HG03139 (cell line): ENCODE data around the gene ITGB3BP.
"Not testable (repeated sequence)": the region's sequence is repeated elsewhere in the genome, so short reads cannot be mapped to it uniquely, and the experiment has no call there.

Source experiments
- ATAC-seq: cut with Tn5 transposase; IDR thresholded peaks from one replicate; pipeline ENCODE4 v1.9.1; 2021; ENCODE audit not compliant: unreplicated experiment

Gene ITGB3BP, protein sequence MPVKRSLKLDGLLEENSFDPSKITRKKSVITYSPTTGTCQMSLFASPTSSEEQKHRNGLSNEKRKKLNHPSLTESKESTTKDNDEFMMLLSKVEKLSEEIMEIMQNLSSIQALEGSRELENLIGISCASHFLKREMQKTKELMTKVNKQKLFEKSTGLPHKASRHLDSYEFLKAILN

DNA sequence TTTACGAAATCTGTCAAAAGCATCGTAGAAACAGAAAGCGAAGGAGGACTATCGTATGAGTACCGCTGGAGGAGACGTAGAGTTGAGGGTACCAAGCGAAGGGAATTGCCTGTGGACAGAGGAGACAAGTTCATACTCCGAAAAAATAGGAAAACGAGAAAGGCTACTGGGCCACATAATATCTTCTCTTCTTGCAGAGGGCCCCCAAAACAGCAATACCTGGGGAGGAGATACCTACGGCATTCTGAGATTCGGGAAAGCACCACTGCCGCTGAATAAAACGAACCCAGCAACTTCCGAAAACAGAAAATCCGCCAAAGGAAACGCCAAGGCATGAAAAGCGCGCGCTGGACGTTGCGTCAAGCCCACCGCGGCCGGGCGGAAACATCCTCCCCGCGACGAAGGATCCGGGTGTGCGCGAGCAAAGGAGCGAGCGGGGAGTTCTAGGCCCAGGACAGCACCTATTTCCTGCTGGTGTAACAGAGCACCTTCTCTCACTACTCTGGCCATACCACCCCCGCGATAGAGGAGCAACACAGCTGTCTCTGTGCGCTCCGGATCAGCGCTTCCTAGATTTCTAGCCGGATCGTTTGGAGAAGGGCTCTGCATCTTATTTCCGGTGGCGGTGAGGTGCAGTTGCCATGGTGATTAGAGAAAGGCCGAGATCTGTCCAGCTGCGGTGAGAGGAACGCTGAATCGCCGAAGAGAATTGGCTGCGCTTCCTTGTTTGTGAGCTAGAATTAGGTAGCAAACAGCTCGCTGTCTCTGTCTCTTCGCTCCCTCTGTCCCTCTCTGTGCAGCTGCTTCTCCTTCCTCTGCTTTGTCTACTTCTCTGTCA lies at the start of gene ITGB3BP, which contains the start of gene EFCAB7:
ITGB3BP (minus strand) TSS at position 335 of the 838 bp plus-strand sequence; CDS start at position 243, 92 bp downstream.
EFCAB7 (plus strand) TSS at position 635 of the 838 bp plus-strand sequence. CDS start 2,048 bp downstream, outside the sequence.
- ATAC-seq: peak; percentile 89

DNA sequence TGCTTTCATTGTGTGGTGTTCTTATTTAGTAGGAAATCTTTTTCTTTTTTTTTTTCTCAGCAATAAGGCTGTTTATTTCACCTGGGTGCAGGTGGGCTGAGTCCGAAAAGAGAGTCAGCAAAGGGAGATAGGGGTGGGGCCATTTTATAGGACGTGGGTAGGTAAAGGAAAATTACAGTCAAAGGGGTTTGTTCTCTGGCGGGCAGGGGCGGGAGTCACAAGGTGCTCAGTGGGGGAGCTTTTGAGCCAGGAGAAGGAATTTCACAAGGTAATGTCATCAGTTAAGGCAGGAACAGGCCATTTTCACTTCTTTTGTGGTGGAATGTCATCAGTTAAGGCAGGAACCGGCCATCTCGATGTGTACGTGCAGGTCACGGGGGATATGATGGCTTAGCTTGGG lies 49.7 kb upstream of the ITGB3BP start:
- ATAC-seq: not testable (repeated sequence)

DNA sequence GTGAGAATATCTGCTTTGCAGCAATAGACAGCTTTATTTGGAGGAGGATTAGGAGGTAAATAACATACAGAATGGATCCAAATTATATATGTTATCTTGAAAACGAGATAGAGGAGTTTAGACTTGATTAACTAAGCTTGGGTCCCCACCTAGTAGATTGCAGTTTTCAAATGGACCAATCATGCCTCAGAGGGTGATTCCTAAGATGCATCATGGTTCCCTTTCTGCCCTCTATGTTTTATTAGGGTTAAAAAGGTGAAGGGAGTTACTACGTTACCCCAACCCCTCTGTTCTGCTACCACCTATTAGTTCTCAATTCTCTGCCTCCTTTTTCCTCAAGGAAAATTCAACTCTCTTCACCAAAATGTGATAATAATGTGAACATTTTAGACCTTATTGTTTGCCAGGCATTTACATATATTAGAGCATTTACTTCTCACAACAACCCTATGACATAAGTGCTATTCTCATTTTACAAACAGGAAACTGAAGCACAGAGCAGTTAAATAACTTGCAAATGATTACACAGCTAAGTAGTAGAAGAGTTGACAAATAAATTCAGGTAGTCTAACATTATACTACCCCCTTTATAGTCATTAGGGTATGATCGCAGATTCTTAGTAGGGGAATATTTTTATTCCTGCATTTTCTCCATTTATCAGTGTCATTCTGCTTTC lies 46.8 kb upstream of the ITGB3BP start:
- no peak for ATAC-seq

DNA sequence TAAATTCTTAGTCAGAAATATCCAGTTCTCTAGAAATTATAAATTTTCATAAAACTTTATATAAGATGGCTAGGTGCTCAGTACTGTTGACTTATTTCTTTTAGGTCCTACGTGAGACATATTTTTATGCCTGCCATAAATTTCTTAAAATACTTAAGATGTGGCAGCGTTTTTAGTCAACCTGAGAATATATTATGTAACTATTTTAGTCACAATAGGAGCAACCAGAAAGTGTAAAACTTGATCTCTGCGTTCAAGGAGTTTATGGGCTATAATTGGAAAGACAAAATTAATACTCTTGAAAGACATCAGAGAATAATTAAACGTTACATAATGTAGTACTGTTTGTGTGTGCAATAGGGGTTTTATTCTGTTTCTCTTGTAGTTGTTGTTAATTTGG lies 46.0 kb upstream of the ITGB3BP start:
- no peak for ATAC-seq

DNA sequence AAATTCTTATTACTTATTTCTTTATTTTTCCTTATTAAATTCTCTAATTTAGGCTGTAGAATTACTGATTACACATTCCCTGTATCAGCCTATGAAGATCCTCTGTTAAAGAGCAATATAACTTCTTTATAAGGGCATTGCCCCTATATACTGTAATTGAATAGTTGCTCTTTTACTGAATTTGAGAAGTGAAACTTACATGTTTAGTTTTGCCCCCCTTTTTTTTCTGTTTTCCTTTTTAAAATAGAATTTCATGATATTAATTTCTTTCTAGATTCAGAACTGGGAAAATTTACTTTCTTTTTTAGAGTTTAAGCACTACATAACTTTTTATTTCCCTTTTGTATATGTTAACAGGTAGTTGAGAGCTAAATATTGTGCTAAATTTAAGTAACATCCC lies 40.7 kb upstream of the ITGB3BP start:
- no peak for ATAC-seq

DNA sequence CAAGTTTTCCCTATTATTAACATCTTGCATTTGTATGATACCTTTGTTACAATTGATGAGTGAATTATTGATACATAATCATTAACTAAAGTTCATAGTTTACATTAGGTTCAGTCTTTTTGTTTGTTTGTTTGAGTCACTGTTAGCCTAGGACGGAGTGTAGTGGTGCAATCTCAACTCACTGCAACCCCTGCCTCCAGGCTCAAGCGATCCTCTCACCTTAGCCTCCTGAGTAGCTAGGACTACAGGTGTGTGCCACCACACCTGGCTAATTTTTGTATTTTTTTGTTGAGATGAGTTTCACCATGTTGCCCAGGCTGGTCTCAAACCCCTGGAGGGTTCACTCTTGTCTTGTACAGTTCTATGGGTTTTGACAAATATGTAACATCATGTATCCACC lies 36.3 kb upstream of the ITGB3BP start:
- ATAC-seq: no peak

DNA sequence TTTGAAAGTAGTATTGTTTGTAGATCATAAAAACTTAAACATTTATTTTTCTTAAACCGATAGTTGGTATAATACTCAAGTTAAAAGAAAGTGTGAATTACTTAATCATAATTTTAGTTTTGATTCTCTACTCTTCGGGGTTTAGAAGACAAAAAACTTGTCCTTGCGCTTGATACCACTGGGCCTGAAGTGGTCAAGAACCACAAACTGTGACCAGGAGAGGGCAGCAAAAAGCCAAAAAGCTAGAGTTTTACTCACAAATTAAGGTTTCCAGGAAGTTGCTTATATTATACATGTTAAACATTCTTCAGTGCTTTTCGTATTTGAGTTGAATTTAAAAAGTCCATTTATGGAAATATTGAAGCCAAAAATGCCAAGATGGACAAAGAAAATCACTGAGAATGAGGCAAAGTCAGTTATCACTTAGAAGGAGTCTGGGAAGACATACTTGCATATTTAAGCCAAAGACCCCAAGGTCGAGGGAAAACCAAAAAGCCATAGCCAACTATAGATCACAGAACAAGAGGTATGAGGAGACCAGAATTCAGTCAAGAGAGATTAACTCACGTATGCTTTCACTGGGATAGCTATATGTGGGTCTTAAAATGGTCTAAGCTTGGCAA lies 34.5 kb upstream of the ITGB3BP start:
- ATAC-seq: no peak

DNA sequence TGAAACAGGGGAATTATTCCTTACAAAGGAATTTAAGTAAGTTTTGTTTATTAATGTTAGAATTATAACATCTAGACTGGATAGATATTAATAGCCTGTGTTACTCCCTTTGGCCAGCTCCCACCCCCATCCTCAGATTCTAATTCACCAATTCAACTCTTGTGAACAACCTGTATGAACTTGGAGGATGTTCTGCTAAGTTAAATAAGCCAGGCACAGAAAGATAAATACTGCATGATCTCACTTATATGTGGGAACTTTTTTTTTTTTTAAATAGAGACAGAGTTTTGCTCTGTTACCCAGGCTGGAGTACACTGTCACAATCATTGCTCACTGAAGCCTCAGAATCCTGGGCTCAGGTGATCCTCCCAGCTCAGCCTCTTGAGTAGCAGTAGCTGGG lies 32.5 kb upstream of the ITGB3BP start:
- ATAC-seq: no peak

DNA sequence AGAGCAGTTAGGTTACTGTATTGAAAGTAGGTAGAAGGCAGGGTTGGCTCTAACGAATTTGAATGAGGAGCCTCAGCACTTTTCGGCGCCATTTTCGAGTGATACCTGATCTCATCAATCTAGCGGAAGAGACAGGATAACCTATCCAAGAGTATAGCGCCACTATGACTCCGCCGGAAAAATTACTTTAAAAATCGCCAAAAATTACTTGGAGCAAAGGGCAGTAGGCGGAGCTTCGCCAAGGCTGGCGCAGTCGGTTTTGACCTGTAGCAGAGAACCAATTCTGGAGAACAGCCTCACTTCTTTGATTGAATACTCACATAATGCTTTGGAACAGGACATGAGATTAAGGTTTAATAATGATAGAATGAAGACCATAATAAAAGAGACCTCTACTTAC lies 25.9 kb upstream of the ITGB3BP start:
- no peak for ATAC-seq

DNA sequence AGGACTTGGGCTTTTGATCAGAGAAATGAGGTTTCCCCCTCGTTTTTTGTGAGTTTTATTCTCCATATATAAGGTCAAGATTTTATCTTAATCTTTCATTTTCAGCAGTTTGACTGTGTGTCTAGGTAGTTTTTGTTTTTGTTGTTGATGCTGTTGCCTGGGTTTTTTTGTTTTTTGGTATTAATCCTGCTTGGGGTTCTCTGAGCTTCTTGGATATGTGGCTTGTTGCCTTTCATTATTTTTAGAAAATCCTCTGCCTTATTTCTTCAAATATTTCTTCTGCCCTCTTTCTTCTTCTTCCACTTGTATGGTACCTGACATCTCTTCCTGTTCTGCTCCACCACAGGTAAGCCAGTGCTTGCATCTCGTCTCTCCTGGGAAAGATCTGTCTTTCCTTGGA lies 25.3 kb upstream of the ITGB3BP start:
- ATAC-seq: no peak

DNA sequence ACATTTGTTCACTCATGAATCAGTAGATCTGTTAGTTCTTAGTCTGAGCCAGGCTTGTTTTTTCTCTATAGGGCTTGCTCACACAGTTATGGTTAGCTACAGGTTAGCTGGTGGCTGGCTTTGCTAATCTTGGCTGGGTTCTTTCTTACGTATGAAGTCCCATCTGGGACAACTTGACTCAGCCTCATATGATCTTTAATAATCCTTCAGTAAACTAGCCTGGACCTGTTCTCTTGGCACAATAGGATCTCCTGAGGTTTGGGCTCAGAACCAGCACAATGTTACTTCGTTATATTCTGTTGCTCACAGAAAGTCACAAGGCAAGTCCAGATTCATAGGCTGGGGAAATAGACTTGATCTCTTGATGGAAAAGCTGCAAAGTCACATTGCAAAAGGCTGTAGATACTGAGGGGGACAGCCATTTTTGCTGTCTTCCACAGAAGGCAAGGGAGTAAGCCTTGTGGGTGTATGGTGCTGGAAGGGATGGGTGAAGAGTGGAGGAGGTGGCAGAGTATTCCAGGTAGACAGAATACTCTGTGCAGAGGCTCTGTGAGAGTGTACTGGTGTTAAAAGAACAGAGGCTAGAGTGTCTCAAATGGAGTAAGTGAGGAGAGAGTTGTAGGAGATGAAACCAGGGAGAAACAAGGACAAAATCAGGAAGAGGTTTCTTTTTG lies 24.7 kb upstream of the ITGB3BP start:
- no peak for ATAC-seq

DNA sequence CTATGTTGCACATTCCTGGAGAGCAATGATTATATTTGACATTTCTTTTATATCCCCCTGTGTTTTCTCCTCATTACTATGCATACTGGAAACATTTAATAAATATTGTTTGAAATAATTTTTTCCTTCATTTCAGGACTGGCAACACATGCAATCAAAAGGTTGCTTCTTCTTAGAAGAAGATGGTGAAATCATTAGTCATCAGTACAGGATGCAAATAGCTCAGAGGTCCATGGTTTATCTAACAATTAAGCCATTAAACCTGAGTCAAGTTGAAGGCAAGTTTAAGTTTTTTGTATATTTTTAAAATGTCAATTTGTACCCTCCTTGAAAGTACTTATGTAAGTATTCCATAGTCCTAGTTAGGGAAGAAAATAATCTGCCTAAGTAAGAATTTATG lies 22.8 kb upstream of the ITGB3BP start:
- ATAC-seq: no peak

DNA sequence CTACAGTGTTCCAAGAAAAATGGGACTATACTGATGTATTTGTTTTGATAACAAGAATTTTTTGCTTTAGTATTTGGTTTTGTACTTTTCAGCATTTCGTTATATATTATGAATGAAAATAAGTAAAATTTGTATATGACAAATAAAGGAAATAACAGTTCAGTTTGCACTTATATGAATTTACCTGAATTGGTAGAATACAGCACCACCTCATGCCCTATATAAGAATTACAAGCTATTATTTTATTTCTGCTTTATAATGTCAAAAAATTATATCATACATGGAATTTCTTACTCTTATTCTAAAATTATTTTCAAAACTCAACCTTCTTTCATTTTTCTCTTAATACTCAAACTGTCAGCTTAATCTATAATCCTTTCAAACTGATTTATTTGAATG lies 14.9 kb upstream of the ITGB3BP start:
- no peak for ATAC-seq

DNA sequence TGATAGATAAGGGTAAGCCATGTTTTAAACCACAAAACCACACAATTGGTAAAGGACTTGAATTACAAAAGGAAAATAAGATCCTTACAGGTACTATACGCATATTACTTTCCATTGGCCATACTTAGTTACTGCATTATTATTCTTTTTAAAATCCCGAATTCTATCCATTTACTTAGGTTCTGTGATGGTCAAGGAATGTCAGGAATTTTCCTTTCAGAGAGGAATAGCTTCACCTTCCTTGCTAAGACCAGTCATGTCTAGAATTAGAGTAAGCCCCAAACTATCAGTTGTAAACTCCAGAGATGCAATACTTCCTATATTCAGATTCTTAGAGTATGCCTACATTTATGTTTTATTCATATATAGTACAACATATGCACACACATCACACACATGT lies 14.0 kb upstream of the ITGB3BP start:
- ATAC-seq: no peak

DNA sequence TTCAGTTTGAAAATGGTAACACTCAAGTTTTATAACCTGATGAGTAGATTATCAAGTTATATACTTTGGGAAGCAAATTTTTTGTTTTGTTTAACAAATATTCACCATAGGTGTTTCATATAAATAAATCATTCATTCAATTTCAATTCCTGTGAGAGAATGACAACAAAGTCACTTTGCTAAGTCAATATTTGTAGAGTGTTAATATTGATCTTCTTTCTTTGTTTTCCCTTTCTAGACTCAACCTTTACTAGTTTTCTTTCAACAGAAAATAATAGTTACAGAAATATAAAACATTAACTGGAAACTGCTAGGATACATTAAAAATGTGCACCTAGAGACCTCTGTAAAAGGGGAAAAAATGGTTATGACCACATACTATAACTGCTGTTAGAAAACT lies 11.4 kb upstream of the ITGB3BP start:
- ATAC-seq: no peak

DNA sequence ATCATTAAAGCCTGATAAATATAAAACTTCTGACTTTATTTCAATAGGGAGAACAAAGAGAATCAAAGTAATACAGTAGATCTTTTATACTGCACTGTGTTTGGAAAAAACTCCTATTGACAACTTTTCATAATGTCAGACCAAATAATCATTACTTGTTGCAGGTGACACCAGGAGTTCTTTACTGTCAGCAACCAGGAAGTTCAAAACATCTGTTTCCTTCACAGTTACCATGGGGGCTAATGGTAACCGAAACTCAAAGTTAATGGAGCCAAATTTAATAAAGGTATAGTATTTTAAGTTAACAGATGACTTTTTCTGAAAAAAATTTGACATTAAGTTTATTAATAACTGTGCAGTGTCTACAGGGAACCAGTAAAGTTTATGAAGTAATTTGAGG lies 10.9 kb upstream of the ITGB3BP start:
- no peak for ATAC-seq

DNA sequence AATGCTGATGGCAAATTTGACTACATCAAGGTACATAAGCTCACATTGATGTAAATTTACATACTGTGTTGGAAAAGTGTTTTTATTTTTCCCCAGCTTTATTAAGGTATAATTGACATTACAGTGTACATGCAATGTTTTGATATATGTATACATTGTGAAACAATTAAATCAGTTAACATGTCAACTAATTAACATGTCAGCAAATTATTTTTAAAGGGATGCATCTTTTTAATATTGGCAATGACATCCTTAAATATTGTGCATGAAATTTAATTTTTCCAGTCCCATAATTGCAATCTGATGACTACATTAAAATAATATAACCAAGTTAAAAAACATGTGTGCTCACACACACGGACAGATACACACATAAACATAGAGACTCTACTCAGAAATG lies 9.7 kb upstream of the ITGB3BP start:
- no peak for ATAC-seq

DNA sequence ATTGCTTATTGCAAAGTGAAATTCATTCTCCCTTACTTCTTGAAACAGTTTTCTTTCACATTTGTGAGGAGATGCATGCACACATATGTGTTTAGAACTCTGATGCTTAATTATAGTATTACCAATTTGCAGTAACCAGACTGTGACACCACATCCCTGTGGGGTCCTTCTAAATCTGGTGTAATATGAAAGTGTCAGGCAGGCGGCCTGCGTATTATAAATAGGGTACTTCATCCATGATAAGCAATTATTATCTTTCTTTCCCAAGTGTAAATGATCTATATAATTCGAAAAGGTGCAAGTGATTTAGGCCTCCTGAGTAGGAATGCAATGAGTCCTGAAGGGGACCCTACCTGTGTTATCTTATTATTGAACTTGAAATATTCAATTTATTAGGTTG lies 1.2 kb upstream of the ITGB3BP start:
- no peak for ATAC-seq

DNA sequence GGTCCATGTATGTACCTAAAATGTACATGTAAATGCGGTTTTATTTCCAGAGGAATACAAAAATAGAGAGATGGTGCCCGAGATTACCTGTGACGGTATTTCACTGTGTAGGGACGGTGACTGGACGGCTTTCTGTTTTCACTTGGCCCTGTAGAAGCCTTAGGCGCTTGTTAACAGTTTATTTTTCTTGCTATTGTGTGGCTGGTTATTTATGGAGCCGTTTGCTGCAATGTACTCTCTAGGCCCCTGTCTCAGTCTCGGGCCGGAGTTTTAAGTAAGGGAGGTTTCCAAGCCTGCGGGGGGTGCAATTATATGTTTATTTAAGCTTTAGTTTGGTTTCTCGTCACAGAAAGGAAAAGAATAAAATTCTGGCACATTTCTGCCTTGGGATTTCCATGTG lies 713 bp upstream of the ITGB3BP start:
- ATAC-seq: peak; percentile 3

DNA sequence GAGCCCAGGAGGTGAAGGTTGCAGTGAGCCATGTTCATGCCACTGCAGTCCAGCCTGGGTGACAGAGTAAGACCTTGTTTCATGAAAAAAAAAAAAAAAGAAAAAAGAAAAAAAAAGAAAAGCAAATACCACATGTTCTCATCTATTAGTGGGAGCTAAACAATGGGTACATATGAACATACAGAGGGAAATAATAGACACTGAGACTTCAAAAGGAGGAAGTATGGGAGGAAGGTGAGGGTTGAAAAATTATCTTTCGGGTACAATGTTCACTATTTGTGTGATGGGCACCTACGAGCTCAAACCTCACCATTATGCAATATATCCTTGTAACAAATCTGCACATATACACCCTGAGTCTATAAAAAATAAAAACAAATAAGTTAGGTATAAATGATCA lies 6.4 kb downstream of the ITGB3BP start:
- ATAC-seq: no peak

DNA sequence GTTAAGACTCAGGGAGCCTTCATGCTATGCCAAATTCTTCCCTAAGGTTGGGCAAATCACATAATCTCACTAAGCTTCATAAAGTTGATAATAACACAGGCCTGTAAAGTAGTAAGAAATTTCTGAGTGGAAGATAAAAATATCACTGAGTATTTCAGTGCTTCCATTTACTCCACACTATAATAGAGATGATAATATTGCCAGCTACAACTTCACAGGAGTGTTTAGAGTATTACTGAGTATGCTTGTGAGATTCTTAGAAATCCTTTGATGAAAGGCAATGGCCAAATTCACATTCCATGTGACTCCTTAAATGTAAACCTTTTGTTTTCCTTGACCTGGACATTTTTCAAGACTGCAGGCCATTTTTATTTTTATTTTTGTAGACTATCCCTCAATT lies 10.4 kb downstream of the ITGB3BP start:
- no peak for ATAC-seq
